NCI-H510A (cell line): Measurements from ENCODE around the gene GHITM.
"Not testable (repeated sequence)": the region's sequence is repeated elsewhere in the genome, so short reads cannot be mapped to it uniquely, and the experiment has no call there.

Experiments
- DNase-seq: peaks from one replicate; lab custom pipeline; 2025; lab: John Stamatoyannopoulos, UW

The GHITM gene

GRCh38 chr10:84139126-84140035, at the start of gene GHITM:
GHITM (plus strand) TSS chr10:84139509; CDS start chr10:84141501, 1,992 bp downstream.
- DNase-seq, result peak; percentile 95

GRCh38 chr10:84095811-84096497, 43.4 kb upstream of the GHITM start:
- no peak for DNase-seq

GRCh38 chr10:84097787-84098353, 41.4 kb upstream of the GHITM start:
- no peak for DNase-seq

- DNase-seq, result no peak
Measured at GRCh38 chr10:84098667-84099066, 40.6 kb upstream of the GHITM start.

- DNase-seq, result no peak
Measured at GRCh38 chr10:84101042-84101441, 38.3 kb upstream of the GHITM start.

- no peak for DNase-seq
Measured at GRCh38 chr10:84108797-84109196, 30.5 kb upstream of the GHITM start.

GRCh38 chr10:84109772-84110171, 29.5 kb upstream of the GHITM start:
- DNase-seq, result not testable (repeated sequence)

- not testable (repeated sequence) for DNase-seq
Measured at GRCh38 chr10:84113468-84113867, 25.8 kb upstream of the GHITM start.

GRCh38 chr10:84114088-84114667, 25.1 kb upstream of the GHITM start:
- no peak for DNase-seq

GRCh38 chr10:84117204-84117603, 22.1 kb upstream of the GHITM start:
- not testable (repeated sequence) for DNase-seq

GRCh38 chr10:84117686-84118394, 21.5 kb upstream of the GHITM start:
- DNase-seq, result no peak

GRCh38 chr10:84118395-84119006, 20.8 kb upstream of the GHITM start:
- no peak for DNase-seq

- DNase-seq, result no peak
Measured at GRCh38 chr10:84123362-84123761, 15.9 kb upstream of the GHITM start.

GRCh38 chr10:84125910-84126784, 13.2 kb upstream of the GHITM start:
- not testable (repeated sequence) for DNase-seq

GRCh38 chr10:84126785-84127167, 12.5 kb upstream of the GHITM start:
- DNase-seq, result no peak

GRCh38 chr10:84135836-84136235, 3.5 kb upstream of the GHITM start:
- DNase-seq, result no peak

GRCh38 chr10:84137811-84138210, 1.5 kb upstream of the GHITM start:
- no peak for DNase-seq

GRCh38 chr10:84138478-84139125, 707 bp upstream of the GHITM start:
- no peak for DNase-seq

GRCh38 chr10:84140036-84140379, 699 bp downstream of the GHITM start:
- no peak for DNase-seq

GRCh38 chr10:84147347-84147746, 8.0 kb downstream of the GHITM start:
- no peak for DNase-seq
